Panc1 (cell line): ENCODE data around the gene EPN1.

ENCODE experiments used
- REST ChIP-seq, 2 experiments: IDR thresholded peaks; 2 replicates each; pipeline ENCODE4 v1.6.1; 2011 to 2012; ENCODE audit warnings: low read depth in 2 of 2, control low read depth in 1 of 2, low read length in 1 of 2, mild to moderate bottlenecking in 1 of 2, moderate library complexity in 1 of 2; ENCODE audit not compliant: insufficient read depth in 1 of 2
- SIN3A ChIP-seq: IDR thresholded peaks from 2 replicates; pipeline ENCODE4 v1.6.1; 2012; ENCODE audit warnings: low read depth, mild to moderate bottlenecking, low read length, moderate library complexity, borderline replicate concordance; ENCODE audit not compliant: insufficient read depth
- TCF7L2 ChIP-seq: IDR thresholded peaks from 2 replicates; pipeline ENCODE4 v1.6.1; 2011; ENCODE audit warnings: mild to moderate bottlenecking, low read depth, low read length, inconsistent platforms
- TF ChIP-seq, protein P1 (sequence below): fragments of 450-650 bp; IDR thresholded peaks from 2 replicates; pipeline ENCODE4 v1.5.1; 2017; ENCODE audit warnings: mild to moderate bottlenecking

- TF ChIP-seq, protein P1, sequence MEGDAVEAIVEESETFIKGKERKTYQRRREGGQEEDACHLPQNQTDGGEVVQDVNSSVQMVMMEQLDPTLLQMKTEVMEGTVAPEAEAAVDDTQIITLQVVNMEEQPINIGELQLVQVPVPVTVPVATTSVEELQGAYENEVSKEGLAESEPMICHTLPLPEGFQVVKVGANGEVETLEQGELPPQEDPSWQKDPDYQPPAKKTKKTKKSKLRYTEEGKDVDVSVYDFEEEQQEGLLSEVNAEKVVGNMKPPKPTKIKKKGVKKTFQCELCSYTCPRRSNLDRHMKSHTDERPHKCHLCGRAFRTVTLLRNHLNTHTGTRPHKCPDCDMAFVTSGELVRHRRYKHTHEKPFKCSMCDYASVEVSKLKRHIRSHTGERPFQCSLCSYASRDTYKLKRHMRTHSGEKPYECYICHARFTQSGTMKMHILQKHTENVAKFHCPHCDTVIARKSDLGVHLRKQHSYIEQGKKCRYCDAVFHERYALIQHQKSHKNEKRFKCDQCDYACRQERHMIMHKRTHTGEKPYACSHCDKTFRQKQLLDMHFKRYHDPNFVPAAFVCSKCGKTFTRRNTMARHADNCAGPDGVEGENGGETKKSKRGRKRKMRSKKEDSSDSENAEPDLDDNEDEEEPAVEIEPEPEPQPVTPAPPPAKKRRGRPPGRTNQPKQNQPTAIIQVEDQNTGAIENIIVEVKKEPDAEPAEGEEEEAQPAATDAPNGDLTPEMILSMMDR, result no peak
- TF ChIP-seq REST (IDR thresholded peaks at IDR 0.05; ENCODE audit: insufficient read depth in 1 of 2, low read depth in 2 of 2, low read length in 1 of 2) (no peak), TCF7L2 (peak; percentile 50; the same call in 1 of the 2 replicates), SIN3A (peak; percentile 87; the same call in 1 of the 2 replicates)
These were observed 20.0 kb upstream of the EPN1 start, which contains the start of gene U2AF2 for GRCh38 chr19:55654868-55655647.
